Measurements from ENCODE around the gene LUC7L3. TPM values are rescaled to one million over a fixed set of nuclear protein-coding genes. Genes with fewer than 3 reads are reported as not detected.
A peak's percentile ranks its signal among the peaks of the same experiment; 100 is the strongest.
"Not testable (repeated sequence)": the region's sequence is repeated elsewhere in the genome, so short reads cannot be mapped to it uniquely, and the experiment has no call there.

Gene LUC7L3
- total RNA-seq, 1 donor from 2014 or later = 54.1 TPM

- TF ChIP-seq CTCF (conservative IDR thresholded peaks at IDR 0.05; ENCODE audit: low read depth, low read length) = no peak
- no peak for DNase-seq (ENCODE audit: low read depth)
- no peak overlapping the region for H3K4me3 ChIP-seq (ENCODE audit: low read depth, low read length)
Measured at GRCh38 chr17:50677851-50678375, 41.5 kb upstream of the LUC7L3 start.

GRCh38 chr17:50679008-50679544, 40.3 kb upstream of the LUC7L3 start:
- no peak for TF ChIP-seq CTCF (conservative IDR thresholded peaks at IDR 0.05; ENCODE audit: low read depth, low read length)
- DNase-seq (ENCODE audit: low read depth) = no peak
- no peak overlapping the region for H3K4me3 ChIP-seq (ENCODE audit: low read depth, low read length)

- no peak for DNase-seq (ENCODE audit: low read depth)
- H3K4me3 ChIP-seq (ENCODE audit: low read depth, low read length) = no peak overlapping the region
- TF ChIP-seq CTCF (conservative IDR thresholded peaks at IDR 0.05; ENCODE audit: low read depth, low read length) = no peak
Measured at GRCh38 chr17:50680126-50680525, 39.3 kb upstream of the LUC7L3 start.

- DNase-seq (ENCODE audit: low read depth); H3K4me3 ChIP-seq (ENCODE audit: low read depth, low read length): not testable (repeated sequence)
Measured at GRCh38 chr17:50680543-50681262, 38.7 kb upstream of the LUC7L3 start.

GRCh38 chr17:50681263-50682200, 37.9 kb upstream of the LUC7L3 start:
- H3K4me3 ChIP-seq (ENCODE audit: low read depth, low read length) = no peak overlapping the region
- peak; percentile 64 for TF ChIP-seq CTCF (conservative IDR thresholded peaks at IDR 0.05; ENCODE audit: low read depth, low read length)
- DNase-seq (ENCODE audit: low read depth) = no peak

- H3K4me3 ChIP-seq (ENCODE audit: low read depth, low read length) = no peak overlapping the region
- no peak for TF ChIP-seq CTCF (conservative IDR thresholded peaks at IDR 0.05; ENCODE audit: low read depth, low read length)
- no peak for DNase-seq (ENCODE audit: low read depth)
Measured at GRCh38 chr17:50682441-50682840, 37.0 kb upstream of the LUC7L3 start.

GRCh38 chr17:50682938-50683337, 36.5 kb upstream of the LUC7L3 start:
- H3K4me3 ChIP-seq (ENCODE audit: low read depth, low read length) = no peak overlapping the region
- no peak for DNase-seq (ENCODE audit: low read depth)
- TF ChIP-seq CTCF (conservative IDR thresholded peaks at IDR 0.05; ENCODE audit: low read depth, low read length) = no peak

Measured in epithelial cell of proximal tubule (primary cell).